CD4-positive, alpha-beta memory T cell (primary cell): ENCODE measurements around the gene LCMT2. TPM values are rescaled to one million over a fixed set of nuclear protein-coding genes. Genes with fewer than 3 reads are reported as not detected.
A peak's percentile ranks its signal among the peaks of the same experiment; 100 is the strongest.

ENCODE experiments used
- CTCF ChIA-PET: fragments of 350-600 bp; sonication (Branson Sonifier 250); formaldehyde crosslinking; loops from one replicate; lab custom pipeline; 2021; ENCODE audit warnings: inconsistent platforms; ENCODE audit not compliant: partially characterized antibody; lab: Charles Lee
- POLR2A ChIA-PET: fragments of 350-600 bp; sonication (Branson Sonifier 250); formaldehyde crosslinking; loops from one replicate; lab custom pipeline; 2021; ENCODE audit not compliant: partially characterized antibody; lab: Charles Lee
- DNase-seq, 5 donors: peaks; one replicate each; pipeline versions ENCODE4 v3.0.0 to v3.0.0-alpha.2; 2020 to 2022; ENCODE audit warnings: mixed read lengths in 1 of 5
- H3K27ac ChIP-seq: one replicate; pipeline ENCODE4 v1.7.0; 2013; ENCODE audit warnings: low read depth, low read length
- H3K27me3 ChIP-seq: 2 replicates; pipeline ENCODE4 v1.7.0; 2013; ENCODE audit warnings: mild to moderate bottlenecking, low read length, moderate library complexity; ENCODE audit not compliant: insufficient read depth
- H3K36me3 ChIP-seq: 2 replicates; pipeline ENCODE4 v1.7.0; 2013; ENCODE audit warnings: mild to moderate bottlenecking, low read length, moderate library complexity; ENCODE audit not compliant: insufficient read depth
- H3K4me1 ChIP-seq: 2 replicates; pipeline ENCODE4 v1.7.0; 2013; ENCODE audit warnings: mild to moderate bottlenecking, low read length, moderate library complexity; ENCODE audit not compliant: insufficient read depth
- H3K4me3 ChIP-seq, 2 donors: one replicate each; pipeline ENCODE4 v1.7.0; 2013; ENCODE audit warnings: low read length in 2 of 2, mild to moderate bottlenecking in 1 of 2
- H3K9me3 ChIP-seq, 2 donors: one replicate each; pipeline ENCODE4 v1.7.0; 2013; ENCODE audit warnings: low read length in 2 of 2, control low read depth in 1 of 2; ENCODE audit not compliant: control insufficient read depth in 1 of 2
- H3K27ac Mint-ChIP-seq, 7 donors: one replicate each; pipeline ENCODE4 v1.8.0; 2020 to 2021; ENCODE audit warnings: mixed read lengths in 7 of 7, mild to moderate bottlenecking in 6 of 7, inconsistent platforms in 3 of 7, moderate library complexity in 3 of 7
- H3K27me3 Mint-ChIP-seq, 2 donors: one replicate each; pipeline ENCODE4 v1.8.0; 2020 to 2021; ENCODE audit warnings: mixed read lengths in 2 of 2
- H3K36me3 Mint-ChIP-seq, 2 donors: one replicate each; pipeline ENCODE4 v1.8.0; 2020 to 2021; ENCODE audit warnings: mixed read lengths in 2 of 2, inconsistent platforms in 1 of 2, mild to moderate bottlenecking in 1 of 2
- H3K4me1 Mint-ChIP-seq, 4 donors: one replicate each; pipeline ENCODE4 v1.8.0; 2020 to 2021; ENCODE audit warnings: mixed read lengths in 4 of 4, mild to moderate bottlenecking in 1 of 4
- H3K4me3 Mint-ChIP-seq, 8 donors: one replicate each; pipeline ENCODE4 v1.8.0; 2020 to 2021; ENCODE audit warnings: mixed read lengths in 8 of 8, mild to moderate bottlenecking in 7 of 8, moderate library complexity in 6 of 8, inconsistent platforms in 3 of 8
- H3K9me3 Mint-ChIP-seq, 8 donors: one replicate each; pipeline ENCODE4 v1.8.0; 2020 to 2021; ENCODE audit warnings: mixed read lengths in 8 of 8, mild to moderate bottlenecking in 5 of 8, inconsistent platforms in 3 of 8, moderate library complexity in 1 of 8
- intact Hi-C: fragments of 100-400 bp; cut with micrococcal nuclease; formaldehyde crosslinking; loops from one replicate; pipeline ENCODE4 v1.15.1; 2023
- polyA plus RNA-seq, 2 donors: library from polyadenylated mRNA; unstranded; fragments of 300-500 nt; fragmentation: Illumina TruSeq; gene quantifications; one replicate each; pipeline ENCODE4 v1.2.3, GENCODE V29; 2021
- total RNA-seq, 2 experiments: library from RNA; stranded (reverse); gene quantifications; one replicate each; pipeline ENCODE4 v1.2.3, GENCODE V29; 2021

LCMT2 gene
- total and polyA plus RNA-seq, 4 experiments from 2014 or later = 3.3 to 17.8 (median 11.3) TPM

GRCh38 chr15:43280996-43281395 is 49.4 kb downstream of the LCMT2 start:
- intact Hi-C loops = no loop called here
- Mint-ChIP-seq H3K4me3 (no peak overlapping the region), H3K9me3 (peaks cover 0 to 1% (median 0%) of the 10 kb centered on the region in 8 donors), H3K27me3 (peaks cover 6% of the 10 kb centered on the region in 2 donors), H3K27ac (no peak overlapping the region), H3K4me1 (peaks cover 0 to 6% (median 4%) of the 10 kb centered on the region in 4 donors), H3K36me3 (no peaks in the 10 kb centered on the region)
- H3K27me3 ChIP-seq = no peaks in the 10 kb centered on the region
- H3K4me3 ChIP-seq = no peak overlapping the region
- no peaks in the 10 kb centered on the region for H3K4me1 ChIP-seq
- no peaks in the 10 kb centered on the region for H3K36me3 ChIP-seq
- POLR2A ChIA-PET = no interaction called here
- CTCF ChIA-PET = interaction anchor here (1.3 kb wide), 1 partner anchor 55 kb away, joined by 11 read pairs; no protein-coding TSS in a partner anchor
- no peak for DNase-seq
- no peak overlapping the region for H3K27ac ChIP-seq
- H3K9me3 ChIP-seq = no peaks in the 10 kb centered on the region

- H3K36me3 Mint-ChIP-seq = no peaks in the 10 kb centered on the region
- H3K27me3 ChIP-seq = no peaks in the 10 kb centered on the region
- ChIA-PET POLR2A (no interaction called here), CTCF (interaction anchor here (1.3 kb wide), 1 partner anchor 54 kb away, joined by 11 read pairs; no protein-coding TSS in a partner anchor)
- no peak overlapping the region for H3K27ac Mint-ChIP-seq
- no peaks in the 10 kb centered on the region for H3K36me3 ChIP-seq
- H3K4me1 Mint-ChIP-seq = peaks cover 0 to 5% (median 0%) of the 10 kb centered on the region in 4 donors
- peaks cover 2 to 4% of the 10 kb centered on the region in 2 donors for H3K27me3 Mint-ChIP-seq
- no peak for DNase-seq
- no peaks in the 10 kb centered on the region for H3K9me3 ChIP-seq
- H3K4me3 Mint-ChIP-seq = no peak overlapping the region
- no peak overlapping the region for H3K27ac ChIP-seq
- intact Hi-C loops = no loop called here
- H3K4me1 ChIP-seq = no peaks in the 10 kb centered on the region
- H3K9me3 Mint-ChIP-seq = peaks cover 0 to 1% (median 0%) of the 10 kb centered on the region in 8 donors
- H3K4me3 ChIP-seq = no peak overlapping the region
Observed at GRCh38 chr15:43279496-43279895, 50.9 kb downstream of the LCMT2 start.

GRCh38 chr15:43278869-43279268 is 51.5 kb downstream of the LCMT2 start:
- no peak overlapping the region for H3K4me3 Mint-ChIP-seq
- no peak overlapping the region for H3K27ac ChIP-seq
- peaks cover 2 to 4% of the 10 kb centered on the region in 2 donors for H3K27me3 Mint-ChIP-seq
- H3K9me3 Mint-ChIP-seq = peaks cover 0 to 1% (median 0%) of the 10 kb centered on the region in 8 donors
- no peaks in the 10 kb centered on the region for H3K4me1 ChIP-seq
- no peaks in the 10 kb centered on the region for H3K9me3 ChIP-seq
- H3K4me3 ChIP-seq = no peak overlapping the region
- no peaks in the 10 kb centered on the region for H3K36me3 ChIP-seq
- H3K36me3 Mint-ChIP-seq = no peaks in the 10 kb centered on the region
- intact Hi-C loops = no loop called here
- H3K27ac Mint-ChIP-seq = no peak overlapping the region
- no peaks in the 10 kb centered on the region for H3K27me3 ChIP-seq
- POLR2A ChIA-PET = no interaction called here
- CTCF ChIA-PET = interaction anchor here (3.9 kb wide), 1 partner anchor 7 kb away, joined by 22 read pairs; no protein-coding TSS in a partner anchor
- no peak for DNase-seq
- peaks cover 0 to under 1% (median 0%) of the 10 kb centered on the region in 4 donors for H3K4me1 Mint-ChIP-seq

GRCh38 chr15:43277901-43278300 is 52.5 kb downstream of the LCMT2 start:
- H3K4me3 Mint-ChIP-seq = no peak overlapping the region
- intact Hi-C loops = no loop called here
- DNase-seq = no peak
- Histone ChIP-seq H3K4me1 (no peaks in the 10 kb centered on the region), H3K27ac (no peak overlapping the region), H3K9me3 (no peaks in the 10 kb centered on the region), H3K27me3 (no peaks in the 10 kb centered on the region), H3K4me3 (no peak overlapping the region), H3K36me3 (no peaks in the 10 kb centered on the region)
- peaks cover 0 to 1% (median 0%) of the 10 kb centered on the region in 8 donors for H3K9me3 Mint-ChIP-seq
- CTCF ChIA-PET = interaction anchor here (3.9 kb wide), 1 partner anchor 8 kb away, joined by 22 read pairs; no protein-coding TSS in a partner anchor
- peaks cover 3 to 4% of the 10 kb centered on the region in 2 donors for H3K27me3 Mint-ChIP-seq
- no peaks in the 10 kb centered on the region for H3K36me3 Mint-ChIP-seq
- no peak overlapping the region for H3K27ac Mint-ChIP-seq
- H3K4me1 Mint-ChIP-seq = no peaks in the 10 kb centered on the region
- POLR2A ChIA-PET = no interaction called here

- no peak overlapping the region for H3K4me3 Mint-ChIP-seq
- Histone ChIP-seq H3K27me3 (no peaks in the 10 kb centered on the region), H3K4me3 (no peak overlapping the region), H3K36me3 (no peaks in the 10 kb centered on the region), H3K27ac (no peak overlapping the region), H3K9me3 (no peaks in the 10 kb centered on the region), H3K4me1 (no peaks in the 10 kb centered on the region)
- no peaks in the 10 kb centered on the region for H3K4me1 Mint-ChIP-seq
- no peaks in the 10 kb centered on the region for H3K36me3 Mint-ChIP-seq
- H3K27me3 Mint-ChIP-seq = peaks cover 3 to 4% of the 10 kb centered on the region in 2 donors
- CTCF ChIA-PET = interaction anchor here (3.9 kb wide), 1 partner anchor 9 kb away, joined by 22 read pairs; no protein-coding TSS in a partner anchor
- DNase-seq = no peak
- H3K27ac Mint-ChIP-seq = peak overlapping the region in 1 of 7 donors; percentile 48
- intact Hi-C loops = no loop called here
- POLR2A ChIA-PET = no interaction called here
- peaks cover 0 to 2% (median under 1%) of the 10 kb centered on the region in 8 donors for H3K9me3 Mint-ChIP-seq
Observed at GRCh38 chr15:43277231-43277823, 53.0 kb downstream of the LCMT2 start.

GRCh38 chr15:43276563-43277200 is 53.7 kb downstream of the LCMT2 start:
- Mint-ChIP-seq H3K36me3 (no peaks in the 10 kb centered on the region), H3K9me3 (peaks cover 0 to 6% (median 3%) of the 10 kb centered on the region in 8 donors), H3K4me3 (no peak overlapping the region), H3K27ac (no peak overlapping the region), H3K27me3 (peaks cover 1 to 6% of the 10 kb centered on the region in 2 donors), H3K4me1 (no peaks in the 10 kb centered on the region)
- H3K4me1 ChIP-seq = no peaks in the 10 kb centered on the region
- no peaks in the 10 kb centered on the region for H3K36me3 ChIP-seq
- ChIA-PET CTCF (interaction anchor here (1.3 to 3.9 kb wide), 2 partner anchors 10 to 51 kb away, joined by 3 to 22 read pairs; no protein-coding TSS in a partner anchor), POLR2A (no interaction called here)
- no peaks in the 10 kb centered on the region for H3K9me3 ChIP-seq
- H3K4me3 ChIP-seq = no peak overlapping the region
- no peak for DNase-seq
- no peaks in the 10 kb centered on the region for H3K27me3 ChIP-seq
- H3K27ac ChIP-seq = no peak overlapping the region
- intact Hi-C loops = no loop called here
